Caco-2 (cell line): Measurements from ENCODE around the gene LRRD1. TPM values are rescaled to one million over a fixed set of nuclear protein-coding genes. Genes with fewer than 3 reads are reported as not detected.
A peak's percentile ranks its signal among the peaks of the same experiment; 100 is the strongest.

ENCODE experiments used
- Bru-seq: library from RNA; stranded (reverse); fragments of 400-500 nt; gene quantifications from one replicate; lab custom pipeline; 2021; lab: Mats Ljungman, UMichigan
- BruChase-seq, 2 experiments: library from RNA; stranded (reverse); fragments of 400-500 nt; gene quantifications; one replicate each; lab custom pipeline; 2021; lab: Mats Ljungman, UMichigan
- BruUV-seq: library from RNA; stranded (reverse); fragments of 400-500 nt; replicated peaks from 2 replicates; lab custom pipeline; 2021; lab: Mats Ljungman, UMichigan
- CTCF ChIA-PET: fragments of 300-600 bp; sonication (Branson Sonifier 250); formaldehyde crosslinking; loops from one replicate; lab custom pipeline; 2022; ENCODE audit warnings: antibody characterized with exemption; lab: Charles Lee
- POLR2A ChIA-PET: fragments of 300-600 bp; sonication (Branson Sonifier 250); formaldehyde crosslinking; loops from one replicate; lab custom pipeline; 2022; ENCODE audit warnings: antibody characterized with exemption; lab: Charles Lee
- DNase-seq, 2 experiments: peaks; one replicate each; pipeline versions ENCODE4 v3.0.0 to v3.0.0-alpha.2; 2020 to 2022
- H3K27me3 ChIP-seq: replicated peaks from 2 replicates; pipeline ENCODE4 v1.6.0; 2011; ENCODE audit warnings: low read length; ENCODE audit not compliant: control insufficient read depth, insufficient read depth
- H3K36me3 ChIP-seq: 2 replicates; pipeline ENCODE4 v1.5.1; 2011; ENCODE audit warnings: low read length; ENCODE audit not compliant: control insufficient read depth, insufficient read depth
- H3K4me1 ChIP-seq: fragments of 250-450 bp; sonication (Bioruptor Pico); 2 replicates; pipeline ENCODE4 v1.5.1; 2020; ENCODE audit warnings: mild to moderate bottlenecking
- H3K4me3 ChIP-seq: 2 replicates; pipeline ENCODE4 v1.5.1; 2011; ENCODE audit warnings: low read depth, mild to moderate bottlenecking, control low read depth, low read length
- H3K9me3 ChIP-seq: fragments of 250-450 bp; sonication (Bioruptor Pico); 2 replicates; pipeline ENCODE4 v1.5.1; 2020; ENCODE audit warnings: mild to moderate bottlenecking, moderate library complexity
- H3K27ac Mint-ChIP-seq: one replicate; pipeline ENCODE4 v1.8.0; 2022; ENCODE audit warnings: mixed read lengths; ENCODE audit not compliant: unreplicated experiment
- H3K27me3 Mint-ChIP-seq: one replicate; pipeline ENCODE4 v1.8.0; 2022; ENCODE audit warnings: mixed read lengths; ENCODE audit not compliant: insufficient read depth, unreplicated experiment
- H3K36me3 Mint-ChIP-seq: one replicate; pipeline ENCODE4 v1.8.0; 2022; ENCODE audit warnings: mild to moderate bottlenecking, mixed read lengths; ENCODE audit not compliant: insufficient read depth, unreplicated experiment
- H3K4me1 Mint-ChIP-seq: one replicate; pipeline ENCODE4 v1.8.0; 2022; ENCODE audit warnings: low read depth, mixed read lengths; ENCODE audit not compliant: unreplicated experiment
- H3K4me3 Mint-ChIP-seq: one replicate; pipeline ENCODE4 v1.8.0; 2022; ENCODE audit warnings: mild to moderate bottlenecking, moderate library complexity, mixed read lengths; ENCODE audit not compliant: unreplicated experiment
- H3K9me3 Mint-ChIP-seq: one replicate; pipeline ENCODE4 v1.8.0; 2022; ENCODE audit warnings: mixed read lengths; ENCODE audit not compliant: unreplicated experiment
- CTCF ChIP-seq, 2 experiments: fragments of 200-600 bp in 1 of 2; IDR thresholded peaks; 1 replicate in 1 of 2; 2 replicates in 1 of 2; pipeline versions ENCODE4 v1.5.1 to v1.8.0; 2011 to 2022; ENCODE audit warnings: antibody characterized with exemption in 1 of 2, control low read depth in 1 of 2, inconsistent platforms in 1 of 2, low read depth in 1 of 2, low read length in 1 of 2, mild to moderate bottlenecking in 1 of 2, moderate library complexity in 1 of 2; ENCODE audit not compliant: insufficient read depth in 1 of 2, severe bottlenecking in 1 of 2, unreplicated experiment in 1 of 2
- intact Hi-C: fragments of 100-400 bp; cut with micrococcal nuclease; formaldehyde crosslinking; loops from one replicate; pipeline ENCODE4 v1.10.0; 2022; ENCODE audit not compliant: unreplicated experiment
- long read RNA-seq: library from polyadenylated mRNA; stranded (forward); transcript quantifications from one replicate; pipeline ENCODE4 v2.0.0, GENCODE V29; 2022
- total RNA-seq: library from RNA; stranded (reverse); gene quantifications from 2 replicates; pipeline ENCODE4 v1.2.3, GENCODE V29; 2022

LRRD1 gene
- total RNA-seq (not detected in 2 replicates), Bru-seq, nascent RNA (percentile 24 among the genes with signal in this experiment), BruChase-seq, experiment 1, labeled RNA remaining after a 2-hour chase (percentile 39 among the genes with signal in this experiment), BruChase-seq, experiment 2, labeled RNA remaining after a 6-hour chase (percentile 28 among the genes with signal in this experiment)
- long read RNA-seq = 0 reads

GRCh38 chr7:92178928-92179924 lies at the start of gene LRRD1:
Gene LRRD1 (minus strand): TSS chr7:92179142. CDS start chr7:92165202, 13,940 bp downstream.
- ChIA-PET CTCF (no interaction called here), POLR2A (no interaction called here)
- Histone ChIP-seq H3K9me3 (no peaks in the 10 kb centered on the region), H3K36me3 (no peaks in the 10 kb centered on the region), H3K4me3 (no peak within 1 kb of the TSS), H3K27me3 (no peaks in the 10 kb centered on the region), H3K4me1 (no peaks in the 10 kb centered on the region)
- Mint-ChIP-seq H3K27me3 (no peaks in the 10 kb centered on the region), H3K36me3 (no peaks in the 10 kb centered on the region), H3K9me3 (no peaks in the 10 kb centered on the region), H3K27ac (no peak within 1 kb of the TSS), H3K4me1 (no peaks in the 10 kb centered on the region), H3K4me3 (no peak within 1 kb of the TSS)
- intact Hi-C loops = no loop called here
- BruUV-seq = no TSS peak
- peak; percentile 70 to 78 for DNase-seq
- TF ChIP-seq CTCF (IDR thresholded peaks at IDR 0.05; ENCODE audit: insufficient read depth in 1 of 2, low read depth in 1 of 2, low read length in 1 of 2, severe bottlenecking in 1 of 2, unreplicated experiment in 1 of 2) = peak; percentile 24 to 48

- CTCF ChIA-PET = no interaction called here
Measured at GRCh38 chr7:92228742-92229141, 49.8 kb upstream of the LRRD1 start.

More at GRCh38 chr7:92228742-92229141, 49.8 kb upstream of the LRRD1 start:
- DNase-seq = no peak
- no peak overlapping the region for H3K27ac Mint-ChIP-seq
- H3K36me3 Mint-ChIP-seq = peaks cover 63% of the 10 kb centered on the region
- H3K27me3 Mint-ChIP-seq = no peaks in the 10 kb centered on the region
- no peak for TF ChIP-seq CTCF (IDR thresholded peaks at IDR 0.05; ENCODE audit: insufficient read depth in 1 of 2, low read depth in 1 of 2, low read length in 1 of 2, severe bottlenecking in 1 of 2, unreplicated experiment in 1 of 2)
- POLR2A ChIA-PET = no interaction called here
- H3K4me3 Mint-ChIP-seq = no peak overlapping the region
- intact Hi-C loops = no loop called here
- BruUV-seq = TSS peak; percentile 12
- Histone ChIP-seq H3K4me1 (no peaks in the 10 kb centered on the region), H3K36me3 (no peaks in the 10 kb centered on the region; the same call in 1 of the 2 replicates), H3K4me3 (no peak overlapping the region), H3K27me3 (no peaks in the 10 kb centered on the region), H3K9me3 (no peaks in the 10 kb centered on the region)
- H3K4me1 Mint-ChIP-seq = no peaks in the 10 kb centered on the region
- no peaks in the 10 kb centered on the region for H3K9me3 Mint-ChIP-seq
